Stimulated activated CD4-positive, alpha-beta T cell treated with anti-CD3 and anti-CD28 coated beads, Interleukin-15, amount 100 ng/mL, for 48 hours (primary cell): ENCODE data around the gene LAMA5.
A peak's percentile ranks its signal among the peaks of the same experiment; 100 is the strongest.
"Not testable (repeated sequence)": the region's sequence is repeated elsewhere in the genome, so short reads cannot be mapped to it uniquely, and the experiment has no call there.

Experiments used
- DNase-seq, 2 donors: peaks; one replicate each; pipeline ENCODE4 v3.0.0-alpha.2; 2020; ENCODE audit warnings: low read depth in 2 of 2

Gene LAMA5

GRCh38 chr20:62388839-62389600, 21.9 kb upstream of the LAMA5 start:
- DNase-seq = no peak

DNA sequence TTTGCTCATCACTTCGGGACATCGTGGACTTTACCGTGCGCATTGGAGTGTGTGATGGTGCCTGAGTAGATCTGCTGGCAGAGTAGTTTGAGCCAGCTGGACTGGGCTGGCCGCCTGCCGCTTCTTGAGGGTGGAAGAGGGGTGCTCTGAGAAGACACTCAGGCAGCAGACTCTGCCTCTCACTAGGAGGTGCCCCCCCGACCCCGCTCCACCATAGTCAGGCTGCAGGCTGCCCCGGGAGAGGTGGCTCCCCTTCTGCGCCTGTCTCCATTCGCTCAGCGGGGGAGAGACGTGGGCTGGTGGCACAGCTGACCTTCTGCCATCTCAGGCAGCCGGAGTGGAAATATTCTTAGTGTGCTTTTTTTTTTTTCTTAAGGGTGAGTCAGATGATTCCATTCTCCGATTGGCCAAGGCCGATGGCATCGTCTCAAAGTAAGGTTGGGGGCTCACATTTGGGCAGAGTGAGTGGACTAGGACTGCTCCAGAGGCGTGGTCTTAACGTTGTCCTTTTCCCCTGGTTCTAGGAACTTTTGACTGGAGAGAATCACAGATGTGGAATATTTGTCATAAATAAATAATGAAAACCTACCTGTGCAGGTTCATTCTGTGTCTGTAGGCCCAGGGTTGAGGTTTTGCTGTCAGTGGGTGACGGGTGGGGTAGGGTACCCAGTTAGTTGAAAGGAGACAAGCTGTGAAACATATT, 21.0 kb upstream of the LAMA5 start:
- no peak for DNase-seq

- DNase-seq = no peak
These were observed 20.3 kb upstream of the LAMA5 start for GRCh38 chr20:62387219-62387913.

DNA sequence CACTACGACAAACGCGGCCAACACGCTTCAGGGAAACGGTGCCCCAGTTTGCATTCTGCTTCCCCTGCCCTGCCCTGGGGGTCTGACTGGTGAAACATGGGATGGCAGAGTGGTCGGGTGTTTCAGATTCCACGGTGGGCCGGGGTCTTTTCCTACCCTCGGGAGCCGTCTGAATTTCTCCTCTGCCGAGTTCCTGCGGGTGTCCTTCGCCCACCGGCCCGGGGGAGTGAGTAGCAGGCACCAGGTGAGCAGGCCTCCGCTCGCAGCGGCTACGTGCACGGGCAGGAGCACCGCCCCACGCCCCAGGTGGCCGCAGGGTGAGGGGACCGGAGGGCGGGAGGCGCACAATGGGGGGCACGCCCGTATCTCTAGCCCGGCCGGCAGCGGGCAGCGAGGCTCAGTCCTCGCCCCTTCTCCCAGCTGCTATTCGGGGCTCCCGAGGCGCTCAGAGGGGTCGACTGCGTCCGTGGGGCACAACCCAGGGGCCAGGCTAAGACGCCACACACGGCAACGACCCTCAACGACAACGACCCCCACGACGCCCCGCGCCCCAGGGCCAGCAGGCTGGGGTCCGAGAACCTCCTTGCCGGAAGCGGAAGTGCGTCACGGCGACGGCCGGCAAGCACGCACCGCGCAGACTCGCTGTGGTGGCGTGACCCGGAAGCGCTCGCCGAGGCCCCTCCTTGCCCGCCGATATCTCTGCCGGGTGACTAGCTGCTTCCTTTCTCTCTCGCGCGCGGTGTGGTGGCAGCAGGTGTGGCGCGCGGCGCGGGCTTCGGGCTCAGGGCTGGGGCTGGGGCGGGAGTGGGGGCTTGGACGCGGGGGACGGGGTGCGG, 19.5 kb upstream of the LAMA5 start, which contains the start of gene RPS21:
RPS21 (plus strand) TSS at position 721 of the 836 bp plus-strand sequence. CDS start 236 bp downstream, outside the sequence.
- DNase-seq = peak; percentile 87 to 89

DNA sequence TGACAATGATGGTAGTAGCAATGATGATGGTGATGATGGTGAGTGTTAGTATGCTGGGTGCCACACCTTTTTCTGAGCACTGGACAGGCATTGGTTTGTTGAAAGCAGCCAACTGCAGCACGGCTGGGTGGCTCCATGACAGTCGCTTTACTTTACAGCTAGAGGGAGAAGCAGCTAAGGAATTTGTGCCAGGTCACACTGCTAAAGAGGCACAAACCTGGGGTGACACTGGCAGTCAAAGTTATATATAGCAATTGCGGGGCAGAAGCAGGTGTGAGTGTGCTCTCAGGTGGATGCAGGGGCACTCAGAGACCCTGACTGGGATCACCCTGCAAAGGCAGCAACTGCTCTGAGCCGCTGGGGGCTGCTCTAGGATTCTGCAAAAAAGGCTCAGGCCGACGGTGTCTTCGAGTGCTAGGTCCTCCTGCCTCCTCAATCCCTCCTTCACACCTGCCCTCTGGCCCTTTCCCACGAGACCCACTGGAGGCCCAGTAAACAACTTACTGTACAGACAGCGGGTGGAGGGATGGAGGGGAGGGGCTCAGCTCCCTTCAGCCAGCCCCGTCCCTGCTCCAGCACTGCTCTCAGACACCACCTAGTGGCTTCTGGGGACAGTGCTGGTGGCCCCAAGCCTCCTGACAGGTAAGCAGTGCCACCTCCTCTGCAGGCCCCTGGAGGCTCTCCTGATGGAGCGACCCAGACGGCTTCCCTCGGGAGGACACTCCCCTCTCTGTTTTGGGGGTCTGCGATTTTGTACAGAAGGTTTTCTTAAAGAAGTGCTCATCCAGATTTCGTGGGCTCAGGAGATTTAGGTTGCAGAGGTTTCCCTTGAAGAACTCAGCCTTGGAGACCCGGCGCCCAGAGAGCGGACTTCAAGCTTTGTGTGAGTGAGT, 15.4 kb upstream of the LAMA5 start:
- peak; percentile 62 to 75 for DNase-seq

- DNase-seq = no peak
These were observed 14.7 kb upstream of the LAMA5 start for GRCh38 chr20:62381842-62382241.

DNA sequence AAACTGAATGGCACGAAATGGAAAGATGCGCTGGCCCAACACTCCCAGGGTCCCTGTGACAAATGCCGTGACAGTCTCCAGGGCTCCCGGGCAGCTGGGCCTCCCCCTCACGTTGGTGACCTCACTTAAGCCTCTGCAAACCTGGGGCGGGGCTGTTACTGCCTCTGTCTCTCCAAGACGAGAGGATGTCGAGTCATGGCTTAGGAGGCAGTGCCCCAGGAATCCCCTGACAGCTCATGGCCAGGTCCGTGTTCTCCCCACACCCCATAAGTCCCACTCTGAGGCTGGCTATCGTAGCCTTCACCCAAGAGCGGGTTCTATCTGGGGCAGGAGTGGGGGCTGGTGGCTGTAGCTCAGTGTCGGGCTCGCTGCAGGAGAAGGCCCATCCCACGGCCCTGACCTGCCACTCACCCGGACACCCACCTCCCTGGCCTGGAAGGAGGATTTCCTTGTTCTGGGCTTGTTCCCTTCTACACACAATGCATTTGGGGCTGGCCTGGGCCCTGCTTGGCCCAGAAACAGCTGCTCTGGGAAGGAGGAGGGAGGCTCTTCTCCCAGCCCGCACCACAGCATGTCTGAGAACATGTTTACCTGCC, 14.2 kb upstream of the LAMA5 start:
- no peak for DNase-seq

GRCh38 chr20:62378215-62378614, 11.1 kb upstream of the LAMA5 start:
- no peak for DNase-seq

DNA sequence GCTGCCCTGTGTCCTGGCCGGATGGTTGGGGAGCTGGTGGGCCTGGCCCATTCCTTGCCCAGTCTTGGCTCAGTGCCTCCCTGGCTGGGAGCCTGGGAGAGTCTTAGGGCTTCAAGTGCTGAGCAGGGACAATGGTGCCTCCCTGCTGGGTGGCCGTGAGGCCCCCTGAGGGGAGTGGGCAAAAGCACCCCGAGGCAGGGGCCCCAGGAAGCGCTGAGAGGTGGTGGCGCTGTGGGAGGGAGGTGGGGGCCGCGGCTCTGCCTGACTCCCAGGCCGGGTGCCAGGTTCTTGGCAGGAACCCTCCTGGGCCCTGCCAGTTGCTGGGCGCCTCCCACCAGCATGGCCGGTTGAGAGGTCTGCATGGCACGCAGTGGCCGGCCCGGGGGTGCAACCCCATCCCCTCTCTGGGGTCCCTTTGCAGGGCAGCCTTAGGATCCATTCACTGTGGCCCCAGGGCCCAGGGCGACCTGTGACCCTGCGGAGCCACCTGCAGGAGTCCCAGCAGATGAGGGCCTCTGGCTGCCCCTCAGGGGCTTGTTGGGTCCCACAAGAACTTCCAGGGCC, 10.6 kb upstream of the LAMA5 start:
- no peak for DNase-seq

GRCh38 chr20:62377064-62377461, 10.0 kb upstream of the LAMA5 start:
- DNase-seq = no peak

GRCh38 chr20:62376112-62377063, 9.3 kb upstream of the LAMA5 start:
- DNase-seq = no peak

DNA sequence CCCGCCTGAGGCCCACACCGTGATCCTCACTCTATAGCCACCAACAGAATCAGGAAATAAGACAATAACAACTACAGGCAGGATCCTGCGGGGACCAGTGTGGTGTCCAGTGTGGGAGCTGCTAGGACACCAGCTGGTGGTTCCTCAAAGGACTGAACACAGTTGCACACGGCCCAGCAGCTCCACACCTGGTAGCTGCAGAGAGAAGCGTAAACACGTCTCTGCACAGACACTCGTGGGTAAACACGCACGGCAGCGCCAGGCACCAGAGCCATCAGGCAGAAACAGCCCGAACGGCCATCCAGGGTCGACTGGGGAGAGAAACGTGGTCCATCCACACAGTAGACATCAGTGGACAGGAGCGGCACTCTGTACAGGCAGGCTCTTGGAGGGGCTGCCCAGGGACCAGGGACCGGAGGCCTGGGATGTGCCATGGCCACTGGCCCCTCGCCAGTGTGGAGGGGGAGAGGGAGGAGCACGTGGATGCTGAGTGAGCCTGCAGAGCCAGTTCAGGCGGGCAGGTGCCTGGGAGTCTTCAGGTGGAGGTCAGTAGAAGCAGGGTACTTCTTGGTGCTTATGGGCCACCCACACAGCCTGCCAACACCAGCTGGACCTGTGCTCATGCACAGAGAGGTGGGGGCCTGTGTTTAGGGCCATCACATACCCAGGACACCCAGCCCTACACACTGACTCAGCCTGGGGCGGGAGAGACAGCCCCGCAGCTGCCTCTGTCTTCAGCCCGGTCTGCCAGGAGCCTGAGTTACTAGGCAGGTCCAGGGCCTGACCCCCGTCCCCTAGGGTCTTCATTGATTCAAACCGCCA, 7.4 kb upstream of the LAMA5 start:
- no peak for DNase-seq

DNA sequence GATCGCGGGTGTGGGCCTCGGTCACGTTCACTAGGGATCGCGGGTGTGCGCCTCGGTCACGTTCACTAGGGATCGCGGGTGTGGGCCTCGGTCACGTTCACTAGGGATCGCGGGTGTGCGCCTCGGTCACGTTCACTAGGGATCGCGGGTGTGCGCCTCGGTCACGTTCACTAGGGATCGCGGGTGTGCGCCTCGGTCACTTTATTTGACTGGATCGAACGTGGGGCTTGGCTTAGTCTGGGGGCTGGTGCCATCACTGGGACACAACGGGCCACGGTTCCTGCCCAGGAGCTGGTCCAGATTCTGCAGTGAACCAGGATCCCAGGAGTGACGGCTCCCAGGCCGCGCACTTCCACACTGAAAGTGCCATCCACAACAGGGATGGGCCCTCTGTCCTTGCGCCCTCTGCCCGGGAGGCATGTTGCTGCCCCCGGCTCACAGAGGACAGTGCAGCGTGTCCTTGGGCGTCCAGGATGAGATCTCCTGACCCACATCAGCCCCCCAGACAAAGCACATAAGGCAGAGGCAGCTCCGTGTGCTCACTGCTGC, 6.6 kb upstream of the LAMA5 start:
- DNase-seq = not testable (repeated sequence)

DNA sequence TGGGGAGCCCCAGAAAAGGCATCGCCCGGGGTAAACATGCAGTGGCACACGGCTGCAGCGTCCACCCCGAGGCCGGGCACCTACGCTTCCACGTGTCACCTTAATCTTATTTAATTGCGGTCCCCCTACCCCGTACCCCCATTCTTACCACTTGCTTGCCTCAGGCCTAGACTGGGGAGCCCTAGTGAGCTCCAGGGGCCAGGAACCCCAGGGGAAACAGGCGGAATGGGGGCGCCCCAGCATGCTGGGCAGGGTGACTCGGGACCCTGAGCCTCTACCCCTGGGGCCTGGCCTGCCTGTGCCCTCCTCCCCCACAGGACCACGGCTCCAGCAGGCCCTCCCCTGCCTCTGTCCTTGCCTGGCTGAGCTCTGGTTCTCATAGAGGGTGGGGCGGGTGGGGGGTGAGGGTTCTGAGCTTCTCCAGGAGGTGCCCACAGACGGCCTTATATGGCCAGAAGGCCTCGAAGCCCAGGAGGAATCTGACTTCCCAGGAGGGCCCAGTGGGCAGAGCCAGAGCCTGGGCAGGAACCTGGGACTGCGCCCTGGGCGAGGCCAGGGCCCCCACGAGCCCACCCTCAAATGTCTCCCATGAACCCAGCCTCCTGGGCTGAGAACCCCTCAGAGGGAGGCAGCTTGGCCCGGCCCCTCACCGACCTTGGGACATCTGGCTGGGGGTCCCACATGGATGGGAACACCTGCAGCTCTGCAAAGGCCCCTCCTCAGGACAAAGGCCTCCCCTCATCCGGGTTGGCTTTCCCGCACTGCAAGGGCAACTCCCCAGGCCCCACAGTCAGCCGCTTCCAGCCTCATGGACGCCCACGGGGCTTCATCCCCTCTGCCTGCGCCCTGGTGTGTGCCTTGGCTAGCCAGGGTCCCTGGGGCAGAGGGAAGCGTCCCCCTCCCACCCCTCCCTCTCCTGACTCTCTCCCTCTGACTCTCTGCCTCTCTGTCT, 5.2 kb upstream of the LAMA5 start:
- no peak for DNase-seq

- no peak for DNase-seq
These were observed 4.5 kb upstream of the LAMA5 start for GRCh38 chr20:62371588-62372041.
